Measurements from ENCODE around the gene GALNT9.

- no peak for TF ChIP-seq CTCF (IDR thresholded peaks at IDR 0.05)
- TF ChIP-seq POLR2A (IDR thresholded peaks at IDR 0.05), result no peak
- no peak for TF ChIP-seq POLR2AphosphoS5 (IDR thresholded peaks at IDR 0.05)
- no peak for TF ChIP-seq EP300 (IDR thresholded peaks at IDR 0.05)
These were observed 64.2 kb downstream of the GALNT9 start for GRCh38 chr12:132265056-132265800.
